ENCODE results near the gene MED25. TPM values are rescaled to one million over a fixed set of nuclear protein-coding genes. Genes with fewer than 3 reads are reported as not detected.

MED25 gene
- total RNA-seq, 4 donors from 2014 or later = 15.2 to 30.5 (median 16.4) TPM

DNA sequence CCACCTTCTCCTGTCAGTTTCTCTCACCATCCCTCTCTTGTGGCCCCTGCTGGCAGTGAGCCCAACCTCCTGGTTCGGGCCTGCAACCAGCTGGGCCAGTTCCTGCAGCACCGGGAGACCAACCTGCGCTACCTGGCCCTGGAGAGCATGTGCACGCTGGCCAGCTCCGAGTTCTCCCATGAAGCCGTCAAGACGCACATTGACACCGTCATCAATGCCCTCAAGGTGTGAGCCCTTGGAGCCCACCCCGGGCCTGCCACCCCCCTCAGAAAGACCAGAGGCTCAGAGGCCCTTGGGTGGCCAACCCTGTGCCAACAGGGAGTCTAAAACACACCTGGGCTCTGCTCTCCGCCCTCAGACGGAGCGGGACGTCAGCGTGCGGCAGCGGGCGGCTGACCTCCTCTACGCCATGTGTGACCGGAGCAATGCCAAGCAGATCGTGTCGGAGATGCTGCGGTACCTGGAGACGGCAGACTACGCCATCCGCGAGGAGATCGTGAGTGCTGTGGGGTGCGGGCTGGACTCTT is 18.8 kb upstream of the MED25 start:
- TF ChIP-seq, protein P1, sequence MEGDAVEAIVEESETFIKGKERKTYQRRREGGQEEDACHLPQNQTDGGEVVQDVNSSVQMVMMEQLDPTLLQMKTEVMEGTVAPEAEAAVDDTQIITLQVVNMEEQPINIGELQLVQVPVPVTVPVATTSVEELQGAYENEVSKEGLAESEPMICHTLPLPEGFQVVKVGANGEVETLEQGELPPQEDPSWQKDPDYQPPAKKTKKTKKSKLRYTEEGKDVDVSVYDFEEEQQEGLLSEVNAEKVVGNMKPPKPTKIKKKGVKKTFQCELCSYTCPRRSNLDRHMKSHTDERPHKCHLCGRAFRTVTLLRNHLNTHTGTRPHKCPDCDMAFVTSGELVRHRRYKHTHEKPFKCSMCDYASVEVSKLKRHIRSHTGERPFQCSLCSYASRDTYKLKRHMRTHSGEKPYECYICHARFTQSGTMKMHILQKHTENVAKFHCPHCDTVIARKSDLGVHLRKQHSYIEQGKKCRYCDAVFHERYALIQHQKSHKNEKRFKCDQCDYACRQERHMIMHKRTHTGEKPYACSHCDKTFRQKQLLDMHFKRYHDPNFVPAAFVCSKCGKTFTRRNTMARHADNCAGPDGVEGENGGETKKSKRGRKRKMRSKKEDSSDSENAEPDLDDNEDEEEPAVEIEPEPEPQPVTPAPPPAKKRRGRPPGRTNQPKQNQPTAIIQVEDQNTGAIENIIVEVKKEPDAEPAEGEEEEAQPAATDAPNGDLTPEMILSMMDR (IDR thresholded peaks at IDR 0.05; ENCODE audit: low read depth) = no peak

DNA sequence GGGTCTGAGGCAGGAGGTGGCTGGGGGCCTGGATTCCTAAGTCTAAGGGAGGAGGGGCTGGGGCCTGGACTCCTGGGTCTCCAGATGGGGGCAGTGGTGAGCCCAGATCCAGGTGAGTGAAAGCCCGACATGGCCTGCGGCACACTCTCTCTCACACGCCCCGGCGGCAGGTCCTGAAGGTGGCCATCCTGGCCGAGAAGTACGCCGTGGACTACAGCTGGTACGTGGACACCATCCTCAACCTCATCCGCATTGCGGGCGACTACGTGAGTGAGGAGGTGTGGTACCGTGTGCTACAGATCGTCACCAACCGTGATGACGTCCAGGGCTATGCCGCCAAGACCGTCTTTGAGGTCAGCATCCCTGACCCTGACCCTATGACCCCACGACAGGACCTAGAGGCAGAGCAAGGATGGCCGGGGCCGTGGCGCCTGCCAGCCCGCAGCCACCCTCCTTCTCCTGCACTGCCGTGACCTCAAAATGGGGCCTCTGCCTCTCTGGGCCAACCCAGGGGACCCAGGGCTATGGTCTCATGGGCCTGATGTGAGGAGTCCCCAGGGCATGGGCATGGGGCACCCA is 18.2 kb upstream of the MED25 start:
- TF ChIP-seq, protein P1 (IDR thresholded peaks at IDR 0.05; ENCODE audit: low read depth) = no peak

DNA sequence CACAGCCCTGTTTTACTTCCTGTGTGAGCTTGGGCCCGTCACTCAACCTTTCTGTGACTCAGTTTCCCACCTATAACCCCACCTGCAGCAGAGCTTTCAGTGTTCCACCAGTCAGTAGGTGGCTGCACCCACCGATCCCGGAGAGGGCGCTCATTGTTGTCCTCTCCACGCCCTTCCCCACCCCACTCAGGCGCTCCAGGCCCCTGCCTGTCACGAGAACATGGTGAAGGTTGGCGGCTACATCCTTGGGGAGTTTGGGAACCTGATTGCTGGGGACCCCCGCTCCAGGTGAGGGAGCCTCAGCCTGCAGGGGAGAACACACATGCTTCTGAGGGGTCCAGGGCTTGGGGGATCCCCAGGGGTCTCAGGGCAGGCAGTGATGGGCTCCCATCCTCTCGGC is 17.3 kb upstream of the MED25 start:
- TF ChIP-seq, protein P1 (IDR thresholded peaks at IDR 0.05; ENCODE audit: low read depth) = no peak

DNA sequence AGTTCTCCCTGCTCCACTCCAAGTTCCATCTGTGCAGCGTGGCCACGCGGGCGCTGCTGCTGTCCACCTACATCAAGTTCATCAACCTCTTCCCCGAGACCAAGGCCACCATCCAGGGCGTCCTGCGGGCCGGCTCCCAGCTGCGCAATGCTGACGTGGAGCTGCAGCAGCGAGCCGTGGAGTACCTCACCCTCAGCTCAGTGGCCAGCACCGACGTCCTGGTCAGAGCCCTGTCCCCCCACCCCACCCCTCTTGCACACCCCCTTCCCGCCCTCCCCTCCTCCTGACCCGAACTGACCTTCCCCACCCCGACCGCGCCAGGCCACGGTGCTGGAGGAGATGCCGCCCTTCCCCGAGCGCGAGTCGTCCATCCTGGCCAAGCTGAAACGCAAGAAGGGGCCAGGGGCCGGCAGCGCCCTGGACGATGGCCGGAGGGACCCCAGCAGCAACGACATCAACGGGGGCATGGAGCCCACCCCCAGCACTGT is 16.6 kb upstream of the MED25 start:
- TF ChIP-seq, protein P1 (IDR thresholded peaks at IDR 0.05; ENCODE audit: low read depth) = no peak

DNA sequence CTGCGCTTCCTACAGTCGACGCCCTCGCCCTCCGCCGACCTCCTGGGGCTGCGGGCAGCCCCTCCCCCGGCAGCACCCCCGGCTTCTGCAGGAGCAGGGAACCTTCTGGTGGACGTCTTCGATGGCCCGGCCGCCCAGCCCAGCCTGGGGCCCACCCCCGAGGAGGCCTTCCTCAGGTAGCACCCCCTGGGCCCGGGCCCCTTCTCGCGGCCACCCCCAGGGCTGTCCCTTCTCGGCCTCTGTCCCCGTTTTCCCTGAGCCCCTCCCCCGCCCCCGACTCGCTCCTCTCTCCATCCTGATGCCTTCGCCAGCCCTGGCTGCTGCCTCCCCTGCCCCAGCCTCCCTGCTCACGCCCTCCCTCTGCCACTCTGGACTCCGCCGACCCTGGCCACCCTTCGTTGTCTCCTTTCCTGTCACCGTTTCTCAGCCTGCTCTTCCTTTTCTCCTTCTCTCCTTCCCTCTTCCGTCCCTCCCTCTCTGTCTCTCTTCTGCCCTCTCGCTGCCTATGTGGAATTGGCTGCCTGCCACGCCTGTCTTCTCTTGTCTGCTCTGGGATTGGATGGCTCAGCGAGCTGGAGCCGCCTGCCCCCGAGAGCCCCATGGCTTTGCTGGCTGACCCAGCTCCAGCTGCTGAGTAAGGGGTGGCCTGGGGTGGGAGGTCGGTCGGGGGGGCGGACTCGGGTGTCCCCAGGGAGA is 16.0 kb upstream of the MED25 start:
- TF ChIP-seq, protein P1 (IDR thresholded peaks at IDR 0.05; ENCODE audit: low read depth) = no peak

DNA sequence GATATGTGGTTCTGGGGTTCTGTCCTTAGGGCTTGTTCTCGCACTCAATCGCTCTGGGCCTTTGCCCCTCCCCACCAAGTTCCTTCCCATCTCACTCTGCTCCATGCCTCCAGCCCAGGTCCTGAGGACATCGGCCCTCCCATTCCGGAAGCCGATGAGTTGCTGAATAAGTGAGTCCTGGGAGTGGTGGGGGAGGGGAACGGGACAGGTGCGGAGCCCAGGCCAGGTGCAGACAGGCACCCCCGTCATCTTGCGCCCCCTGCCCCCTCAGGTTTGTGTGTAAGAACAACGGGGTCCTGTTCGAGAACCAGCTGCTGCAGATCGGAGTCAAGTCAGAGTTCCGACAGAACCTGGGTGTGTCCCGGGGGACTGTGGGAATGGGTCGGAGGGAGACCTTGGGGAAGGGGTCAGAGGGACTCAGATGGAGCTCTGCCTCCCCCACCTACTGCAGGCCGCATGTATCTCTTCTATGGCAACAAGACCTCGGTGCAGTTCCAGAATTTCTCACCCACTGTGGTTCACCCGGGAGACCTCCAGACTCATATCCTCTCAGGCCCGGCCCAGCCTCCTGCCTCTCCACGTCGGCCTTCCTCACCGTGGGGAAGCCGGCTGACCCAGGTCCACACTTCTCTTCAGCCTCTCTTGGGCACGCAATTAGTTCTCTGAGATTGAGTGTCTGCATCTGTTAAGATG is 15.1 kb upstream of the MED25 start:
- TF ChIP-seq, protein P1 (IDR thresholded peaks at IDR 0.05; ENCODE audit: low read depth) = no peak

DNA sequence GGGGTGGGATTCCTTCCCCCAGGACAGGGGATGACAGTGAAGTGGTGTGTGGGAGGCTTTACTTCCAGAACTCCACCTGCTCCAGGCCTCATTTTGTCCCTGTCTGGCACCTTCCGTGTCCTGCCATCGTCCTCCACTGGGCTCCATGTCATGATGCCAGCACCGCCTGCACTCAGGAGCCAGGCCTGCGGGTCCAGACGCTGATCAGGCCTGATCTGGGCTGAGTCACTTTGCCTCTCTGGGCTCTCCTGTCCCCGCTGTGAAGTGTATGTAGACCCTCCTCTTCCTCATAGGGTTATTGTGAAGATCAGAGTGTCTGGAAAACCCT is 14.6 kb upstream of the MED25 start:
- TF ChIP-seq, protein P1 (IDR thresholded peaks at IDR 0.05; ENCODE audit: low read depth) = no peak

Data from subcutaneous adipose tissue (tissue), 4 donors.